ACC112 (cell line): ENCODE measurements around the gene ABTB1.
A peak's percentile ranks its signal among the peaks of the same experiment; 100 is the strongest.

ENCODE experiments used
- H2AFZ ChIP-seq: fragments of 200-600 bp; sonication (generic); one replicate; pipeline ENCODE4 v1.6.0; 2017; ENCODE audit warnings: antibody characterized with exemption, low read length; ENCODE audit not compliant: unreplicated experiment
- H3K27ac ChIP-seq: fragments of 200-600 bp; sonication (generic); 2 replicates; pipeline ENCODE4 v1.5.1; 2014; ENCODE audit warnings: low read depth, mild to moderate bottlenecking, antibody characterized with exemption, low read length, moderate library complexity
- H3K27me3 ChIP-seq: fragments of 200-600 bp; sonication (generic); 2 replicates; pipeline ENCODE4 v1.6.1; 2014; ENCODE audit warnings: mild to moderate bottlenecking, antibody characterized with exemption, low read length, moderate library complexity, mixed read lengths; ENCODE audit not compliant: insufficient read depth
- H3K36me3 ChIP-seq: fragments of 200-600 bp; sonication (generic); 2 replicates; pipeline ENCODE4 v1.6.1; 2016; ENCODE audit warnings: mild to moderate bottlenecking, antibody characterized with exemption, low read length, moderate library complexity, mixed read lengths; ENCODE audit not compliant: insufficient read depth
- H3K4me1 ChIP-seq: fragments of 200-600 bp; sonication (generic); one replicate; pipeline ENCODE4 v1.6.1; 2016; ENCODE audit warnings: low read length, mixed read lengths; ENCODE audit not compliant: insufficient read depth, unreplicated experiment, control insufficient read depth
- H3K4me3 ChIP-seq: fragments of 200-600 bp; sonication (generic); 2 replicates; pipeline ENCODE4 v1.5.1; 2014; ENCODE audit warnings: mild to moderate bottlenecking, low read depth, low read length
- H3K79me2 ChIP-seq: fragments of 200-600 bp; sonication (generic); one replicate; pipeline ENCODE4 v1.6.0; 2016; ENCODE audit warnings: low read length; ENCODE audit not compliant: control insufficient read depth, unreplicated experiment, insufficient read depth

The ABTB1 gene

DNA sequence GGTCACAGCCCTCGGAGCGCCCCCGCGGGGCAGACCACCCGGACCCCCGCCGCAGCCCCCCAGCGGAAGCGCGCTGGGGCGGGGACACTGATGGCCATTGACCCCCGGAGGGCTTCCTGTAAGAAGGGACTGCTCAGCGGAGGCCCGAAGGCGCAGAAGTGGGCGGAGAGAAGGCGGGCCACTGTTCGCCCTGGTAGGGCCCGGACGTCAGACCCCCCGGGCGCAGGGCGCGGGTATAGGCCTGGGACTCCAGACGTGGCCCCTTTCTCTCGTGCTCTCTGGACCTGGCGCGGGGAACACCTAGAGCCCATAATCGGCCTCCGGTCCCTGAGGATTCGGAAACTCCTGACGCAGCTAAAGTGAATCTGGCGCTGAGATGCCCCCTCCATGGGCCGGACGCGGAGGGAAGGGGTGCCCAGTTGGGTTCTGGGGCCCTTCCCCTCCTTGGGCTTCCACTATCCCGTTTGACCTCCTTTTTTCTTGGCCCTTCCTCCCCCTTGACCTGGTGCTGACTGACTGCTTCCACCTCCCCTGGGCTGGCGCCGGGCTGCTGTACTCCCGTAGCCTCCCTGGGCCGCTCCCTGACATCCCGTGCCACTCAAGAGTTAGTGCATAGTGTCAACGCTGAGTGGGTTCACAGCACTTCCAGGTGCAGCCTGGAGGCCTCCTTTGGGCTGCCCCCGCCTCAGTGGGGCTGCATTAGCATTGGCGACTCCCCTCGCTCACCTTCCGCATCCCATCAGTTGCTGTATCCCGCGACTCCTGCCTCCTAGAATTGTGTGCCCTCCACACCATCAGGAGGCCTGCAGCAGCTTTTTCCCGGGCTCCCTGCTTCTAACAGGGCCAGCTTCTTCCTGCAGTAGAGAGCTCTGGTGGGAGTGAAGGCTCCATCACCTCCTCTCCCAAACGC, 694 bp downstream of the ABTB1 start:
- peak overlapping the region; percentile 97 for H2AFZ ChIP-seq
- no peaks in the 10 kb centered on the region for H3K79me2 ChIP-seq
- no peaks in the 10 kb centered on the region for H3K36me3 ChIP-seq
- peak overlapping the region; percentile 99 for H3K4me3 ChIP-seq
- peak overlapping the region; percentile 32; the same call in 1 of the 2 replicates for H3K27ac ChIP-seq
- no peaks in the 10 kb centered on the region for H3K4me1 ChIP-seq
- no peaks in the 10 kb centered on the region for H3K27me3 ChIP-seq

DNA sequence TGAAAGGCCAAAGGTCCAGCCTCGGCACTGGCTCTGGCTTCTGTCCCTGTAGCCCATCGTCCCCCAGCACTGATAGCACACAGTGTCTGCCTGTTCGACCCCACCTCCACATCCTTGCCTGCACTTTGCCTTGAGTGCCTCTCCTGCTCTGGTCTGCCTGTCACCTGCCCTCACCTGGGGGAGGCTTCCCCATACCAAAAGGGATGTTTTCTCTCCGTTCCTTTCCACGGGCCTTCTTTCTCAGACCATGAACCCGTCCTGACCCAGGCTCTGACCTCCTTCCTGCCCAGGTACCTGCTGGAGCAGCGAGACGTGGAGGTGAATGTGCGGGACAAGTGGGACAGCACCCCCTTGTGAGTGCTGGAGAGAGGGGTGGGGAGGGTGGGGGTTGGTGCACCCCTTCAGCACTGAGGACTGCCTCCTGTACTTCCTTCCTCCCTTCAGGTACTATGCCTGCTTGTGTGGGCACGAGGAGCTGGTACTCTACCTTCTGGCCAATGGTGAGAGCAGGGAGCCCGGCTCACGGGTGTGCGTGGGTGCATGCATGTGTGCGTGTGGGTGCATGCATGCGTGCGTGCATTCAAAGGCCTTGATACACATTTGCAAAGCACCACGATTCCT, 1.5 kb downstream of the ABTB1 start:
- H3K4me3 ChIP-seq: no peak overlapping the region; the same call in 1 of the 2 replicates
- H3K36me3 ChIP-seq: no peaks in the 10 kb centered on the region
- no peak overlapping the region for H2AFZ ChIP-seq
- H3K79me2 ChIP-seq: no peaks in the 10 kb centered on the region
- H3K27ac ChIP-seq: no peak overlapping the region
- no peaks in the 10 kb centered on the region for H3K27me3 ChIP-seq
- no peaks in the 10 kb centered on the region for H3K4me1 ChIP-seq

DNA sequence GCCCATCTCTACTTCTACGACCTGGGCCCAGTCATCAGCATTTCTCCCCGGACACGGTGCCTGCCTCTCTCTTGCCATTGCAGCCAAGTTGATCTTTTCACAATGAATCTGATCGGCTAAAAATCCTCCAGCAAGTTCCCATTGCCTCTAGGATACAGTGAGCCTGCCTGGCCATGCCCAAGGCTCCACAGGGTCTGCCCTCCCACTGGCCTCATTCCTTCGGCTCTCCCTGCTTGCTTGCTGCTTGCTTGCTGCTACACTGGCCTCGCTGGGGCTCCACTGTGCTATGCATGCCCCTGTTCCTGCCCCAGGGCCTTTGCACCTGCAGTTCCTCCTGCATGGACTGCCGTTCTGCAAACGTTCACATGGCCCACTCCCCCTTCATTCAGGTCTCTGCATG, 2.0 kb downstream of the ABTB1 start:
- H3K4me3 ChIP-seq: no peak overlapping the region
- H3K36me3 ChIP-seq: no peaks in the 10 kb centered on the region
- H3K27me3 ChIP-seq: no peaks in the 10 kb centered on the region
- no peaks in the 10 kb centered on the region for H3K79me2 ChIP-seq
- H3K27ac ChIP-seq: no peak overlapping the region
- H2AFZ ChIP-seq: no peak overlapping the region
- H3K4me1 ChIP-seq: no peaks in the 10 kb centered on the region

DNA sequence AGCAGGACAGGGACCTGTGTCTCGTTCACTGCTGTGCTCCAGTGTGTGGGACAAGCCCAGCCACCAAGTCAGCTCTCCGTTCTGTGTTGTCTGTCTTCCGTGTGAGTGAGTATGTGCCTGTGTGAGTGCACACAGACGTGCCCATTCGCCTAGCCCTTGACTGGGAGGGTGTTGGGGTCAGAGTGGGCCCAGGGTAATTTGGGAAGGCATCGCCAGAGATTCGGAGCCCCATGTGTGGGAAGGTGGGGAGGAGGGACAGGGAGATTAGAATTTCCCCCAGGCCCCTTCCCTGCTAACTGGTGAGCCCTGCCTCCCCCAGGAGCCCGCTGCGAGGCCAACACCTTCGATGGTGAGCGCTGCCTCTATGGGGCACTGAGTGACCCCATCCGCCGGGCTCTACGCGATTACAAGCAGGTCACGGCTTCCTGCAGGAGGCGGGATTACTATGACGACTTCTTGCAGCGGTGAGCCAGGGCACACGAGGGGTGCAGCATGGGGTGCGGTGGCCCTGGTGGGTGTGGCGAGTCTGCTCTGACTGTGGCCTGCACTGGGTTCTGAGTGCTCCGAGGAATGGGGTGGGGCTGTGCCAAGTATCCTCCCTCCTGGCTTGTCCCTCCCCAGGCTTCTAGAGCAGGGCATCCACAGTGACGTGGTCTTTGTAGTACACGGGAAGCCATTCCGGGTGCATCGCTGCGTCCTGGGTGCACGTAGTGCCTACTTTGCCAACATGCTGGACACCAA, 3.1 kb downstream of the ABTB1 start:
- no peak overlapping the region for H2AFZ ChIP-seq
- H3K4me3 ChIP-seq: no peak overlapping the region
- no peaks in the 10 kb centered on the region for H3K79me2 ChIP-seq
- H3K4me1 ChIP-seq: no peaks in the 10 kb centered on the region
- H3K36me3 ChIP-seq: no peaks in the 10 kb centered on the region
- H3K27ac ChIP-seq: no peak overlapping the region
- no peaks in the 10 kb centered on the region for H3K27me3 ChIP-seq

DNA sequence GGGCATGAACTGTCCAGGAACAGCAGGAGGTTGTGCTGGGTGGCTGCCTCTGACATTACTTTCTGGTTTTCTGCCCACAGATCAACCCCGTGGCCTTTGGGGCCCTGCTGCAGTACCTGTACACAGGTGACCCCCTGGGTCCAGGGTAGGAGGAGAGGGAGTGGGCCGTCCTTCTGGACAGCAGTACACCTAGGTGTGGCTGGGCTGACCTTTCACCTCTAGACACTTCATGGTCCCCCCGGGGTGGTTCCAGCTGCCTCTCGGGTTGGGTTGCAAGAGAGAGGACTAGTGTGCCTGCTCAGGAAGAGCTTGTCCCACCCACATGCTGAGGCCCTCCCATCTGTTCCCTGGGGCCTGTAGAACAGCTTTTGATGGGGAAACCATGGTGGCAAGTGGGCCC, 3.7 kb downstream of the ABTB1 start:
- H3K36me3 ChIP-seq: no peaks in the 10 kb centered on the region
- no peak overlapping the region for H3K4me3 ChIP-seq
- no peak overlapping the region for H2AFZ ChIP-seq
- no peaks in the 10 kb centered on the region for H3K79me2 ChIP-seq
- H3K27ac ChIP-seq: no peak overlapping the region
- H3K4me1 ChIP-seq: no peaks in the 10 kb centered on the region
- H3K27me3 ChIP-seq: no peaks in the 10 kb centered on the region

DNA sequence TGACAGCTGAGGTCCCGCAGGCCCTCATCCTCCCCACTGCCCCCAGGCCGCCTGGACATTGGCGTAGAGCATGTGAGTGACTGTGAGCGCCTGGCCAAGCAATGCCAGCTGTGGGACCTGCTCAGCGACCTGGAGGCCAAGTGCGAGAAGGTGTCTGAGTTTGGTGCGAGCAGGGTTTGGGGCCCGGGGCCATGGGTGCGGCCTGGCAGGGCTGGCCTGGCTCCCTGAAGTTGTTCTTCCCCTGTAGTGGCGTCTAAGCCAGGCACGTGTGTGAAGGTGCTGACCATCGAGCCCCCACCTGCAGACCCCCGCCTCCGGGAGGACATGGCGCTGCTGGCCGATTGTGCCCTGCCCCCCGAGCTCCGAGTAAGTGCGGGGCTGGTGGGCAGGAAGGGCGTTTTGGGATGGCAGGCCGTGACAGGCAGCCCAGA, 4.2 kb downstream of the ABTB1 start:
- H3K36me3 ChIP-seq: no peaks in the 10 kb centered on the region
- no peak overlapping the region for H2AFZ ChIP-seq
- no peaks in the 10 kb centered on the region for H3K27me3 ChIP-seq
- H3K79me2 ChIP-seq: no peaks in the 10 kb centered on the region
- H3K27ac ChIP-seq: no peak overlapping the region
- H3K4me3 ChIP-seq: no peak overlapping the region
- H3K4me1 ChIP-seq: no peaks in the 10 kb centered on the region

DNA sequence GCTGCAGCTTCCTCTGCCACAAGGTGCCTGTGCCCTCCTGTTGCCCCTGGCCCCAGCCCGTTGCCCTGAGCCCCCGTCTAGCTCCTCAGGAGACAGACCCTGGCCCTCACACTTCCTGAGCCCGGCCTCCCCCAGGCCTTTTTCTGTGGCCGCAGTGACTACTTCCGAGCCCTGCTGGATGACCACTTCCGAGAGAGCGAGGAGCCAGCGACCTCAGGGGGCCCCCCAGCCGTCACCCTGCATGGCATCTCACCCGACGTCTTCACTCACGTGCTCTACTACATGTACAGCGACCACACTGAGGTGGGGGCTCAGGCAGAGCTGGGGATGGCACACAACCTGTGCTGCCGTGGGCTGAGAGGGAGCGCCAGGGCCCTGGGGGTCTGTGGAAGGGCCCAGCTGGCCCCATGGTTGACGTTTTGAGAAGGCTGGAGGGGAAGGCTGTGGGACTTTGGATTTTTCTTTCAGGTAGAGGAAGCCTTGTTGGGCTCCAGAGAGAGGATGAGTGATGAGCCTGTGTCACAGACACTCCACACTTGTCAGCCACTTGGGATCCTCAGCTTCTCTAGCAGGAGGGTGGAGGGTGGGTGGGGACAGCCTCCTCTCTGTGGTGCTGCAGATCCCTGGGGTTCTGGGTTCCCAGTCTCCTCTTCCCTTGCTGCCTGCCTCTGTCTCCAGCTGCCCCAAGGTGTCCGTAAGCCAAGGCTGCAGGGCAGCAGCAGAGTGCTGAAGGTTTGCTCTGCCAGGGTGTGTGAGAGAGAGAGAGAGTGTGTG, 5.0 kb downstream of the ABTB1 start:
- Histone ChIP-seq H3K27ac (no peak overlapping the region), H3K4me1 (no peaks in the 10 kb centered on the region)

DNA sequence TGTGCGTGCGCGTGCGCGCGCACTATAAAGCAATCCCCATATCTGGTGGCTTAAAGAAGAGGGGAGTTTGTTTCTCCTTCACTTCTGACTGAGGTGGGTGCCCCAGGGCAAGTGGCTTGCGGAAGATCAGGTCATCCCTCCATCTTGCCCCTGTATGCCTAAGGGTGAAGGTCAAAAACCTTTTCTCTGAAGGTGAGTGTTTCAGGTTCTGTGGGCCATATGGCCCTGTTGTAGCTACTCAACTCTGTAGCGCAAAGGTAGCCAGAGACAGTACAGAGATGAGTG, 5.5 kb downstream of the ABTB1 start:
- H2AFZ ChIP-seq: no peak overlapping the region
- H3K4me1 ChIP-seq: no peaks in the 10 kb centered on the region
- H3K4me3 ChIP-seq: no peak overlapping the region
- H3K36me3 ChIP-seq: no peaks in the 10 kb centered on the region
- H3K79me2 ChIP-seq: no peaks in the 10 kb centered on the region
- H3K27ac ChIP-seq: no peak overlapping the region
- no peaks in the 10 kb centered on the region for H3K27me3 ChIP-seq

More for the DNA sequence above, 5.0 kb downstream of the ABTB1 start:
- no peaks in the 10 kb centered on the region for H3K79me2 ChIP-seq
- H3K4me3 ChIP-seq: no peak overlapping the region
- H3K27me3 ChIP-seq: no peaks in the 10 kb centered on the region
- no peak overlapping the region for H2AFZ ChIP-seq
- H3K36me3 ChIP-seq: no peaks in the 10 kb centered on the region

DNA sequence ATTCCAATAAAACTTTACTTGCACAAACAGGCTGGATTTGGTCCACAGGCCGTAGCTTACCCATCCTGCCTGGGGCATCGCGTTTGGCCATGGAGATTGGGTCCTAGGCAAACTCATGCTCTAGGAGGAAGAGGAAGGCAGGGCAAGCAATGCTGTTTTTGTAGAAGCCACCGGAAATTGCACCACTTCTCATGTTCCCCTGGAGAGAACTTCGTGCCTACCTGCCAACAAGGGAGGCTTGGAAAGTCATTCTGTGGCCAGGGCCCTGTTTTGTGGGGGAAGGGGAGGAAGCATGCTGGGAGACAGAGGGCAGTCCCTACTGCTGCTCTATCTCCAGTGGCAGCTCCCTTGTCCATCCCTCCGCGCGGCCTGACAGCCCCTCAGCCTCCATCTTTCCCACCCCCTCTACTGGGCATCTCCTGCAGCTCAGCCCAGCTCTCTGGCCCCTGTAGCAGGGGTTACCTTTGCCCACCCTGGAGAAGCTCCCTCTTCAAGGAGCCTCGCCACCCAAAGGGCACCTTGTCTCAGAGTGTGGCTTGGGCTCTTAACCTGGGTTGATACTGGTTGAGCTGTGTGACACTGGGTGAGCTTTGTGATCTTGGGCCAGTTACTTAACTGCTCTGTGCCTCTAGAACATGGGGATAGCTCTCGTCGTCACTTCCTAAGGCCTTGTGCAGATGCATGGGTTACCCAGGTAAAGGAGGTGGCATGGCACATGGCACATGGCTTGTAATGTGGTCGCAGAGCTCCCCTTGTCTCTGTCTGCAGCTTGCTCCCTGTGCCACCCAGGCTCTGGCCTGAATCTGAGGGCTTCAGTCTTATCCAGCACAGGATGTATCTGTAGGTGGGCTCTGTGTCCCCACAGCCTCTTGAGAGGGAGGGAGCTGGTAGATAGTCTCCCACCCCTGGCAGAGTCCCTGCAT, 6.1 kb downstream of the ABTB1 start:
- Histone ChIP-seq H3K4me3 (no peak overlapping the region), H3K4me1 (peaks cover 5% of the 10 kb centered on the region), H3K79me2 (no peaks in the 10 kb centered on the region), H3K36me3 (no peaks in the 10 kb centered on the region), H3K27ac (no peak overlapping the region), H2AFZ (no peak overlapping the region), H3K27me3 (no peaks in the 10 kb centered on the region)
